K562 (cell line): ENCODE results near the gene GADD45GIP1. TPM values are rescaled to one million over a fixed set of nuclear protein-coding genes. Genes with fewer than 3 reads are reported as not detected.

Experiments used
- BCOR ChIP-seq: fragments of 450-650 bp; IDR thresholded peaks from 2 replicates; pipeline ENCODE4 v1.6.1; 2016
- CTBP1 ChIP-seq: fragments of 450-650 bp; IDR thresholded peaks from 2 replicates; pipeline ENCODE4 v1.6.1; 2016; ENCODE audit warnings: borderline replicate concordance
- ESRRA ChIP-seq: fragments of 450-650 bp; IDR thresholded peaks from 2 replicates; pipeline ENCODE4 v1.6.1; 2014; ENCODE audit warnings: low read depth, mild to moderate bottlenecking, moderate library complexity, borderline replicate concordance
- ETV6 ChIP-seq, 3 experiments: fragments of 150-350 bp in 1 of 3; sonication (generic) in 1 of 3; formaldehyde crosslinking in 1 of 3; IDR thresholded peaks; 2 replicates each; pipeline versions ENCODE4 v1.6.1 to v1.8.0; 2014 to 2022; ENCODE audit warnings: borderline replicate concordance in 2 of 3, low read depth in 2 of 3, antibody characterized with exemption in 1 of 3, low read length in 1 of 3, mild to moderate bottlenecking in 1 of 3, missing genetic modification reagents in 1 of 3
- FOXJ3 ChIP-seq: sonication (generic); formaldehyde crosslinking; IDR thresholded peaks from 2 replicates; pipeline ENCODE4 v1.4.0; 2020; ENCODE audit warnings: mild to moderate bottlenecking, missing genetic modification reagents
- HOXB6 ChIP-seq: fragments of 250-450 bp; sonication (Bioruptor Pico); IDR thresholded peaks from 2 replicates; pipeline ENCODE4 v1.5.1; 2022; ENCODE audit warnings: mild to moderate bottlenecking, borderline replicate concordance
- ILK ChIP-seq: fragments of 450-650 bp; IDR thresholded peaks from 2 replicates; pipeline ENCODE4 v1.6.1; 2016; ENCODE audit warnings: missing genetic modification characterization, low read depth, mild to moderate bottlenecking, missing compliant biosample characterization, moderate library complexity, borderline replicate concordance
- JUNB ChIP-seq: fragments of 450-650 bp; formaldehyde crosslinking; conservative IDR thresholded peaks from 2 replicates; pipeline ENCODE4 v1.4.0; 2020; ENCODE audit warnings: mild to moderate bottlenecking
- KDM4B ChIP-seq, 2 experiments: fragments of 450-650 bp in 1 of 2; sonication (generic) in 1 of 2; IDR thresholded peaks; 2 replicates each; pipeline ENCODE4 v1.6.1; 2016 to 2017; ENCODE audit warnings: borderline replicate concordance in 2 of 2, antibody characterized with exemption in 1 of 2, low read depth in 1 of 2, mild to moderate bottlenecking in 1 of 2
- KLF16 ChIP-seq: IDR thresholded peaks from 2 replicates; pipeline ENCODE4 v1.6.1; 2016; ENCODE audit warnings: antibody characterized with exemption
- MCM3 ChIP-seq: fragments of 450-650 bp; IDR thresholded peaks from 2 replicates; pipeline ENCODE4 v1.6.1; 2016
- MTF1 ChIP-seq: fragments of 250-450 bp; sonication (Bioruptor Pico); IDR thresholded peaks from 2 replicates; pipeline ENCODE4 v1.9.0; 2021; ENCODE audit warnings: moderate library complexity, mild to moderate bottlenecking, inconsistent platforms, borderline replicate concordance
- NFE2 ChIP-seq: IDR thresholded peaks from 2 replicates; pipeline ENCODE4 v1.6.1; 2014; ENCODE audit warnings: antibody characterized with exemption, low read depth
- RAD21 ChIP-seq, 2 experiments: fragments of 250-450 bp in 1 of 2; fragments of 450-650 bp in 1 of 2; sonication (Bioruptor Pico) in 1 of 2; formaldehyde crosslinking in 1 of 2; IDR thresholded peaks in 1 of 2; conservative IDR thresholded peaks in 1 of 2; 2 replicates each; pipeline versions ENCODE4 v1.4.0 to v1.8.0; 2020 to 2022; ENCODE audit warnings: mild to moderate bottlenecking in 2 of 2, moderate library complexity in 1 of 2
- RBM17 ChIP-seq: fragments of 200-400 bp; formaldehyde crosslinking; IDR thresholded peaks from 2 replicates; pipeline ENCODE4 v1.6.1; 2017; ENCODE audit warnings: low read depth, mild to moderate bottlenecking, low read length, borderline replicate concordance
- TCFL5 ChIP-seq: fragments of 250-450 bp; sonication (Bioruptor Pico); conservative IDR thresholded peaks from 2 replicates; pipeline ENCODE4 v1.6.1; 2021; ENCODE audit warnings: mild to moderate bottlenecking, moderate library complexity, matching md5 sums
- ZBTB1 ChIP-seq: sonication (generic); formaldehyde crosslinking; IDR thresholded peaks from 2 replicates; pipeline ENCODE4 v1.8.1; 2023; ENCODE audit warnings: missing genetic modification reagents, low read depth, mild to moderate bottlenecking, borderline replicate concordance
- ZFX ChIP-seq: sonication (generic); formaldehyde crosslinking; IDR thresholded peaks from 2 replicates; pipeline ENCODE4 v1.8.0; 2022; ENCODE audit warnings: mild to moderate bottlenecking, missing genetic modification reagents, moderate library complexity
- ZNF121 ChIP-seq: sonication (generic); formaldehyde crosslinking; conservative IDR thresholded peaks from 2 replicates; pipeline ENCODE4 v1.8.0; 2022; ENCODE audit warnings: missing genetic modification reagents
- ZNF175 ChIP-seq: fragments of 200-800 bp; sonication (Bioruptor generic); IDR thresholded peaks from 2 replicates; pipeline ENCODE4 v1.6.1; 2016; ENCODE audit warnings: low read depth, mild to moderate bottlenecking, missing genetic modification characterization, missing compliant biosample characterization
- ZNF239 ChIP-seq: fragments of 250-450 bp; sonication (Bioruptor Pico); IDR thresholded peaks from 2 replicates; pipeline ENCODE4 v1.4.0; 2020; ENCODE audit warnings: mild to moderate bottlenecking
- ZNF282 ChIP-seq: sonication (generic); formaldehyde crosslinking; IDR thresholded peaks from 2 replicates; pipeline ENCODE4 v1.8.1; 2023; ENCODE audit warnings: missing genetic modification reagents
- ZNF354B ChIP-seq: fragments of 250-450 bp; sonication (Bioruptor Pico); IDR thresholded peaks from 2 replicates; pipeline ENCODE4 v1.4.0; 2020
- ZNF507 ChIP-seq: conservative IDR thresholded peaks from 2 replicates; pipeline ENCODE4 v1.6.1; 2017; ENCODE audit warnings: missing genetic modification characterization, missing compliant biosample characterization
- polyA plus RNA-seq, 8 experiments: library from polyadenylated mRNA; depleted of rRNA in 4 of 8; stranded (reverse) in 5 of 8; unstranded in 3 of 8; fragments of >200 nt; fragmentation: Nextera tagmentation in 2 of 8; fragmentation: Illumina TruSeq in 1 of 8; extraction: Ambion mirVana in 2 of 8; extraction: Trizol in 1 of 8; gene quantifications; 2 replicates each; pipeline versions ENCODE4 v1.2.1 to v1.2.3, GENCODE V29; 2011 to 2014; ENCODE audit warnings: inconsistent platforms in 1 of 8, missing spikeins in 1 of 8
- total RNA-seq, 7 experiments: library from RNA; depleted of rRNA in 6 of 7; stranded (reverse); fragments of >200 nt in 6 of 7; fragmentation: Illumina TruSeq in 2 of 7; extraction: Trizol in 2 of 7; gene quantifications; 2 replicates each; pipeline versions ENCODE4 v1.2.1 to v1.2.3, GENCODE V29; 2011 to 2021; ENCODE audit warnings: low replicate concordance in 1 of 7
- TF ChIP-seq, protein P1 (sequence below): fragments of 250-450 bp; sonication (Bioruptor Pico); IDR thresholded peaks from 2 replicates; pipeline ENCODE4 v1.4.0; 2020
- TF ChIP-seq, protein P2 (sequence below), 3 experiments: IDR thresholded peaks in 2 of 3; conservative IDR thresholded peaks in 1 of 3; 2 replicates each; pipeline ENCODE4 v1.5.1; 2011 to 2012; ENCODE audit warnings: low read length in 3 of 3, mild to moderate bottlenecking in 3 of 3, control low read depth in 2 of 3, improper control_type of control experiment in 1 of 3, inconsistent platforms in 1 of 3, low read depth in 1 of 3, mixed read lengths in 1 of 3, moderate library complexity in 1 of 3; ENCODE audit not compliant: insufficient read depth in 2 of 3

The GADD45GIP1 gene
- total and polyA plus RNA-seq, 9 of the 15 experiments (the other 6 are each of a cell fraction or from before 2014, with no cell fraction given) = 5.1 to 161 (median 29.2) TPM

DNA sequence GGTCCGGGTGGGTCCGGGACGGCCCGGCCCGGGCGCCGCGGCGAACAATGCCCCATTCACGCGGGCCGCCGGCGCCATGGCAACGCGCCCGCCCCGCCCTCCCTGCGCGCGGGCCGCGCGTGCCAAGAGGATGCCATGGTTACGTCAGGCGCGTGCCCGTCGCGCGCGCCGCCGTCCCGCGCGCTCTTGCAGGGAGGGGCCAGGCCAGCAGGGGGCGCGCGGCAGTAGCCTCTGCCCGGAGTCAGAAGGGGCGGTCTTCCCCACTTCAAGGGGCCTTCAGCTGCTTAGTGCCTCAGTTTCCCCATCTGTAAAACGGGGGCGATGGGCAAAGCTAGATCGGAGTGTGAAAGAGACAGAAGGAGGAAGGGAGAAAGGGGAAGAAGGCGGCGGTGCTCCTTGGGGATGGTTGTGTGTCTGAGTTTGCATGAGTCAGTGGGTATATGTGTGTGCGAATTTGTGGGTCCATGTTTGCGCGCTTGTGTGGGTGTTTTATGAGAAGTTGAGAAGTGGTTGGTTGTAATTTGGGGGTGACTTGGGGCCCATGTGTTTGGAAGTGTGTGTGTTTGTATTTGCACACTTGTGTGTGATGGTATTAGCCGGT lies 26.6 kb upstream of the GADD45GIP1 start (continued):
- TF ChIP-seq ZFX (CRISPR knock-in tag) (no peak), MCM3 (no peak), ZNF507 (tag) (no peak), MTF1 (no peak), ZNF175 (CRISPR knock-in tag) (peak; percentile 80), HOXB6 (CRISPR knock-in tag) (no peak), ESRRA (no peak), ZBTB1 (no peak), ZNF239 (CRISPR knock-in tag) (no peak), ZNF282 (CRISPR knock-in tag) (no peak), KDM4B (IDR thresholded peaks at IDR 0.05; ENCODE audit: borderline replicate concordance in 2 of 2, low read depth in 1 of 2) (no peak), ILK (no peak), TCFL5 (no peak), RBM17 (no peak), RAD21 (CRISPR knock-in tag; conservative IDR thresholded peaks at IDR 0.05 in 1 of 2, IDR thresholded peaks at IDR 0.05 in 1 of 2) (peak; percentile 83 to 94), KLF16 (no peak), ZNF121 (no peak), CTBP1 (peak; percentile 83; the same call in 1 of the 2 replicates), JUNB (CRISPR knock-in tag) (no peak), ETV6 (IDR thresholded peaks at IDR 0.05; ENCODE audit: borderline replicate concordance in 1 of 2, low read depth in 2 of 2, low read length in 1 of 2) (no peak), ETV6 (CRISPR knock-in tag; IDR thresholded peaks at IDR 0.05; ENCODE audit: borderline replicate concordance) (no peak), ZNF354B (CRISPR knock-in tag) (no peak), NFE2 (no peak), FOXJ3 (CRISPR knock-in tag) (no peak), BCOR (peak; percentile 98)
- TF ChIP-seq, protein P1, sequence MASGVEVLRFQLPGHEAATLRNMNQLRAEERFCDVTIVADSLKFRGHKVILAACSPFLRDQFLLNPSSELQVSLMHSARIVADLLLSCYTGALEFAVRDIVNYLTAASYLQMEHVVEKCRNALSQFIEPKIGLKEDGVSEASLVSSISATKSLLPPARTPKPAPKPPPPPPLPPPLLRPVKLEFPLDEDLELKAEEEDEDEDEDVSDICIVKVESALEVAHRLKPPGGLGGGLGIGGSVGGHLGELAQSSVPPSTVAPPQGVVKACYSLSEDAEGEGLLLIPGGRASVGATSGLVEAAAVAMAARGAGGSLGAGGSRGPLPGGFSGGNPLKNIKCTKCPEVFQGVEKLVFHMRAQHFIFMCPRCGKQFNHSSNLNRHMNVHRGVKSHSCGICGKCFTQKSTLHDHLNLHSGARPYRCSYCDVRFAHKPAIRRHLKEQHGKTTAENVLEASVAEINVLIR = no peak
- TF ChIP-seq, protein P2, sequence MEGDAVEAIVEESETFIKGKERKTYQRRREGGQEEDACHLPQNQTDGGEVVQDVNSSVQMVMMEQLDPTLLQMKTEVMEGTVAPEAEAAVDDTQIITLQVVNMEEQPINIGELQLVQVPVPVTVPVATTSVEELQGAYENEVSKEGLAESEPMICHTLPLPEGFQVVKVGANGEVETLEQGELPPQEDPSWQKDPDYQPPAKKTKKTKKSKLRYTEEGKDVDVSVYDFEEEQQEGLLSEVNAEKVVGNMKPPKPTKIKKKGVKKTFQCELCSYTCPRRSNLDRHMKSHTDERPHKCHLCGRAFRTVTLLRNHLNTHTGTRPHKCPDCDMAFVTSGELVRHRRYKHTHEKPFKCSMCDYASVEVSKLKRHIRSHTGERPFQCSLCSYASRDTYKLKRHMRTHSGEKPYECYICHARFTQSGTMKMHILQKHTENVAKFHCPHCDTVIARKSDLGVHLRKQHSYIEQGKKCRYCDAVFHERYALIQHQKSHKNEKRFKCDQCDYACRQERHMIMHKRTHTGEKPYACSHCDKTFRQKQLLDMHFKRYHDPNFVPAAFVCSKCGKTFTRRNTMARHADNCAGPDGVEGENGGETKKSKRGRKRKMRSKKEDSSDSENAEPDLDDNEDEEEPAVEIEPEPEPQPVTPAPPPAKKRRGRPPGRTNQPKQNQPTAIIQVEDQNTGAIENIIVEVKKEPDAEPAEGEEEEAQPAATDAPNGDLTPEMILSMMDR (IDR thresholded peaks at IDR 0.05 in 2 of 3, conservative IDR thresholded peaks at IDR 0.05 in 1 of 3; ENCODE audit: insufficient read depth in 2 of 3, low read depth in 1 of 3, low read length in 3 of 3) = peak; percentile 91 to 96 (median 92)
